Measurements from ENCODE around the gene SCN1A. TPM values are rescaled to one million over a fixed set of nuclear protein-coding genes. Genes with fewer than 3 reads are reported as not detected.
"Not testable (repeated sequence)": the region's sequence is repeated elsewhere in the genome, so short reads cannot be mapped to it uniquely, and the experiment has no call there.

The SCN1A gene
- polyA plus RNA-seq (ENCODE audit: insufficient read length): 0.13 TPM
- long read RNA-seq, donor 1: 0 reads
- long read RNA-seq, donor 2: 0 reads
- long read RNA-seq, donor 3: 0 reads
- long read RNA-seq, donor 4: 0 reads
- long read RNA-seq, donor 5: 0 reads
- long read RNA-seq, donor 6: 0 reads
- long read RNA-seq, donor 7: 0 reads
- long read RNA-seq, donor 8: 0 reads

DNA sequence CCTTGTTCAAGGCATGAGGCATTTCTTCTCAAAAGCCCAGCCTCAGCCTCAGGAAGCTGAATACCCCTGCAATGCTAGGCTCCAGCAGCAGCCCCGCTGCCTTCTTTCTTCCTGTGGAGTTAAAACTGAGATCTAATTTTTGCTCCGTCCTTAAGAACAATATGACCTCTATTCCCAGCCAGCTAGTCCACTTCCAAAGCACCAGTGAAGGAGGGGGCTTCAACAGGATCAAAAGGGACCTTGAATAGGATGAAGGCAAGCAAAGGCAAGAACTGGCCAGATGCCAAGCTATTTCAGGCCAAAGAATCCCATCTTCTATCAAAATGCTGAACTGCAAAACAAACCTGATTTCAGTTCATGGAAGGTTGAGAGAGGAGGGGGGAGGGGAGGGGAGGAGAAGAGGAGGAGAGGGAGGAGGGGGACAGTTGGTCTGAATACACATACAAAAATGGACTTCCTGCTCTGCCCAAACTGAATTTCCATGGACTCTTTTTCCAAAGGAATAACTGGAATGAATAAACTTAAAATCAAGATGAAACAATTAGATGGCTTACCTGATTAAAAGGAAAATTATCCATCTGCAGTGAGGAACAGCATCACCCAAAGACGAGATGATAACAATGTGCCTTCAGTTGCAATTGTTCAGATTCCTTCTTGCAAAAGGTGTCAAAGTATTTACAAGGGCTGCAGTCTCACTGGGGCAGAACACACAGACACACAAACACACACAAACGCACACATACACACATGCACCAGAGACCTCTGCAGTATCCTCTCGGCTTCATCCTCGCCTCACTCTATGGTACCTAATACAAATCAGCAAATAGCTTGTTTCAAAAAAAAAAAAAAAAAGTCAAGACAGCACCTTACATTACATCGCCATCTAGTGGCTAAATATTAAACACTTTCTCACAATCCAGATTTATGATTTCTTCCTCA, at the start of gene SCN1A:
SCN1A (minus strand) TSS at position 804 of the 939 bp plus-strand sequence. CDS start 54,399 bp downstream, outside the sequence.
- no peak for DNase-seq

- no peak for DNase-seq
Measured at GRCh38 chr2:166173263-166173662, 45.4 kb upstream of the SCN1A start.

DNA sequence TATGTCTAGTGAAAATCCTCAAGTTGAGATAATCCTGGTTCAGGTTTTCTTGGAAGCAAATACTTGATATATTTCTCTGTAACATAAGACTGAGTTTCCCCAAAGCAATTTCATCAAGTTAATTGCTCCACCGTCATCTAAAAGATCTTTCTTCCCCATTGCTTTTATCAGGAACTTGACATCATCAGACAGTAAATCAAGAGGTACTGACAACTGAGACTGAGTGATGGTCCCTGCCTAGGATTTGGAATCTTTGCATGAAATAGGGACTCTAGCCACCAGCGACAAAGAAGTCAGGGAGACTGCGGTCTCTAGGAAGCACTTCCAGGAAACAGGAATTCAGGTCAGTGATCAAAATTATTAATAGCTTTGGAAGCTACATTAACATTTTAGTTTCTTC, 43.4 kb upstream of the SCN1A start:
- DNase-seq: no peak

- DNase-seq: no peak
Measured at GRCh38 chr2:166170356-166170755, 42.5 kb upstream of the SCN1A start.

- peak; percentile 30 for DNase-seq
Measured at GRCh38 chr2:166167449-166167848, 39.6 kb upstream of the SCN1A start.

- no peak for DNase-seq
Measured at GRCh38 chr2:166163775-166164174, 36.0 kb upstream of the SCN1A start.

- no peak for DNase-seq
Measured at GRCh38 chr2:166158546-166158945, 30.7 kb upstream of the SCN1A start.

DNA sequence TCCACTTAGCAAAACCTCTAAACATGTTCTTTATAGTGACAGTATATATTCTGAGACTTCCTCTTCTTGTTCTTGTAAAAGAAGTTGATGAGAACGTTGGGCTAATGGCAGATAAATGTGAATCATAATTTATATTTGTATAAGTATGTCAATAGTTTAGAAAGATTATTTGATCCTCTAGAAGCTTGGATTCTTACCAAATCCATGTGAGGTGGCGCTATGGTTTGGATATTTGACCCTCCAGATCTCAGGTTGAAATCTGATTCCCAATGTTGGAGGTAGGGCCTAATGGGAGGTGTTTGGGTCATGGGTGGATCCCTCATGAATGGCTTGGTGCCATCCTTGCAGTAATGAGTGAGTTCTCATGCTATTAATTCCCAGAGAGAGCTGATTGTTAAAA, 29.8 kb upstream of the SCN1A start:
- DNase-seq: no peak

DNA sequence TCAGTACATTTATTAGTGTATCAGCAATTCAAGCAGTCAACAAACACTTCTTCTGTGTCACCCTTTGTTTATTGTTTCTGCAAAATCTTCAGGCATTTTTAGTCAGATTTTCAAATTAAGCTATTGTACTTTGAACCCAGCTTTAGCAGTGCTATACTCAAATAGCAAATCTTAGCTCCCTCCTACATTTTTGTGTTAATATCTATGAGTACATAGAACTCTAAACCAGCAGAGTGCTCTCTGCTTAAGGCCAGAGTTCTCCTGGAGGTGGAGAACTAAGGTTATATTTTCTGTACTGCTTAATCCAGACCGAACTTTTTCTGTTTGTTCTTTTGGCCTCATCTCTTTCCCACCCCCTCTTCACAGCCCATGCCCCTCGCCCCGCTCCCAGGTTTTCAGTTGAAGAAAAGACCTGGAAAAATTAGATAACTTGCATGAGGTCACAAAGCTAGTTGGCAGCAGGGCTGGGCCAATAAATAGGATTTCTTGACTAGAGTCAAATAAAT, 29.2 kb upstream of the SCN1A start:
- DNase-seq: no peak

DNA sequence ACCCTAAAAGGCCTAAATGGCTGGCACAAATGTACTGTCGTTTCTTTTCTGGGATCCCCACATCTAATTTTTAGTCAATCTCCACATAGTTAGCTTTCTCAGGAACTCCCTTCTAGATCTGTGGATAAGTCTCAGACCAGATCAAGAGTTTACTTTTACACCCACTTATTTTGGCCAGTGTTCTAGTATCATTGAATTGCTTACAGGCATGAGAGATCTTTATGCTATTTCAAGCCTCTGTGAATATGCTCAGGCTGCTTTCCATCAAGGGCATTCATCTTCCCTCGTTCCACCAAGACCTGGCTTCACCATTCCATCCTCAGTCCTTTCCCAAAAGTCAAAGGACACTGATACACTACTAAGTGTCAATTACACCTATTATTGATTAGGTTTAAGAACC, 27.8 kb upstream of the SCN1A start:
- DNase-seq: no peak

GRCh38 chr2:166154685-166155338, 27.0 kb upstream of the SCN1A start:
- no peak for DNase-seq

- no peak for DNase-seq
Measured at GRCh38 chr2:166152064-166152463, 24.2 kb upstream of the SCN1A start.

DNA sequence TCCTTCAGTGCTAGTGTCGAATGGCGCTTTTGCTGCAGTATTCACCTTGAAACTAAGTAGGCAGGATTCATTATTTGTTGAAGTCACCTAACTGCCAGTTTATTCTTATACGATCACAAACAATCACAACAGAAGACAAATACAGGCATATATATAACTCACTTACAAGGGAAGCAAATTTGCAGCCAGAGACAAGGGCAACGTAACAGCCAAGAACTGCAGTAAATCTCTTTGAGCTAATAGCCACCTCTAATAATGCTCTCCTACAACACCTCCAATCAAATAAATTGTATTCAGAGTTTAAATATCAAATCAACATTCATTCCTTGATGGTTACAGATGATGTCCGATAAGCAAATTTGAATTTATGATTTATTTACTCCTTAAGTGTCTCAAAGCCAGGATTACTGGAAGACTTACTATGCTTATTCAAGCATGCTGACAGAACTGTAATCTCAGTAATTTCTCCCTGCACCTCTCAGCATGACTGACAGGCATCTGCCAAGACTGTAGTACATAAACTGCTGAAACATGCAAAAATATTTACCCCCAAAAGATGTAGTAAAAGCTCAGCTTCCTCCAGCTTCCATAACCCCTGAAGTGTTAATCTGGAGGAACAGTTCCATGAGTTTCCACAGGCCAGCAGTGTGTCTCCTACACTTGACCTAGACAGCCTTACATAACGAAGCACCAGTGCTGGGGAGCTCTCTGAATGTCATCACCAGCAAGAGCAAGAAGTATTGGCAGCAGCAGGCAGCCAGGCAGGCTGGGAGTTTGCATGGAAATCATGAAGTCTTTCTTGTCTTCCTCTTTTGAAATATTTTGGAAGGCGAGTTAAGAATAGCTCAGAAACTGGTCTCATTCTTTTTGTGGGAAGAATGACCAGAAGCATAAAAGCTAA, 20.9 kb upstream of the SCN1A start:
- DNase-seq: no peak

- no peak for DNase-seq
Measured at GRCh38 chr2:166147883-166148282, 20.1 kb upstream of the SCN1A start.

GRCh38 chr2:166144071-166144470, 16.3 kb upstream of the SCN1A start:
- no peak for DNase-seq

GRCh38 chr2:166140932-166141331, 13.1 kb upstream of the SCN1A start:
- no peak for DNase-seq

- no peak for DNase-seq
Measured at GRCh38 chr2:166140475-166140874, 12.7 kb upstream of the SCN1A start.

DNA sequence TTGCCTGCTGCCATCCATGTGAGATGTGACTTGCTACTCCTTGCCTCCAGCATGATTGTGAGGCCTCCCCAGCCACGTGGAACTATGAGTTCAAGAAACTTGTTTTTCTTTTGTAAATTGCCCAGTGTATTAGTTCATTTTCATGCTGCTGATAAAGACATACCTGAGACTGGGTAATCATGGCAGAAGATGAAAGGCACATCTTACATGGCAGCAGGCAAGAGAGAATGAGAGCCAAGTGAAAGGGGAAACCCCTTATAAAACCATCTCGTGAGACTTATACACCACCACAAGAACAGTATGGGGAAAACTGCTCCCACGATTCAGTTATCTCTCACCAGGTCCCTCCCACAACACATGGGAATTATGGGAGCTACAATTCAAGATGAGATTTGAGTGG, 11.7 kb upstream of the SCN1A start:
- not testable (repeated sequence) for DNase-seq

DNA sequence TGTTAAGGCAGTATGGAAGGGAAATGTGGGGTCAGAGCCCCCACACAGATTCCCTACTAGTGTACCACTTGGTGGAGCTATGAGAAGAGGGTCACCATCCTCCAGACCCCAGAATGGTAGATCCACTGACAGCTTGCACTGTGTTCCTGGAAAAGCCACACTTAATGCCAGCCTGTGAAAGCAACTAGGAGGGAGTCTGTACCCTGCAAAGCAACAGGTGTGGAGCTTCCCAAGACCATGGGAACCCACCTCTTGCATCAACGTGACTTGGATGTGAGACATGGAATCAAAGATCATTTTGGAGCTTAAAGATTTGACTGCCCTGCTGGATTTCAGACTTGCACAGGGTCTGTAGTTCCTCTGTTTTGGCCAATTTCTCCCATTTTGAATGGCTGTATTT, 10.8 kb upstream of the SCN1A start:
- no peak for DNase-seq

- DNase-seq: no peak
Measured at GRCh38 chr2:166138144-166138543, 10.3 kb upstream of the SCN1A start.

- no peak for DNase-seq
Measured at GRCh38 chr2:166137331-166137730, 9.5 kb upstream of the SCN1A start.

DNA sequence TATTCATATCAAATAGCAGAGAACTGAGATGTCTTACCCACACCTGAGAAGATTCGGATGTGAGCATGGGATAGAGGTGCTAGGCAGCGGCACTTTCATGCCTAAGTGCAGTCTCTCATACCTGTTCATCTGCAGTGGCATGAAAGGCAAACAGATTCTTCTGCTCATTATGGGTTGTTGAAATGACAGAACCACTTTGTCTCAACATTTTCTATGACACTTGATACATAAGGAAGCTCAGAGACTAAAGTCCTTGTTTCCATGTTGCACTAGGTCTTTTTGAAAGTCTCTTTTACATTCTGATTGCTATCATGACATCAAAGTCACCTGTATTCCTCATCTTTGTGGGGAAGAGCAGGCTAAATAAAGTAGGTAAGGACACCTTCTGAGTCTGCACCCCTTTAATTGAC, 8.0 kb upstream of the SCN1A start:
- no peak for DNase-seq
